ENCODE results near the gene CPT1B. TPM values are rescaled to one million over a fixed set of nuclear protein-coding genes. Genes with fewer than 3 reads are reported as not detected.

CPT1B gene
- polyA plus RNA-seq, 1 donor from 2014 or later: 72.4 TPM

- Histone ChIP-seq H4K20me1 (ENCODE audit: insufficient read depth) (no peaks in the 10 kb centered on the region), H3K36me3 (ENCODE audit: insufficient read depth, low read length) (no peaks in the 10 kb centered on the region), H3K27me3 (ENCODE audit: insufficient read depth, low read depth, low read length) (peaks cover 13% of the 10 kb centered on the region), H3K27ac (ENCODE audit: low read length) (no peak overlapping the region), H3K9me3 (ENCODE audit: low read length) (no peaks in the 10 kb centered on the region), H3K79me2 (replicated peaks; ENCODE audit: insufficient read depth, low read length) (no peaks in the 10 kb centered on the region), H3K9me2 (ENCODE audit: insufficient read depth, low read length) (no peaks in the 10 kb centered on the region), H3K9ac (ENCODE audit: low read length) (no peak overlapping the region), H3K4me3 (ENCODE audit: low read length) (no peak overlapping the region), H2AFZ (ENCODE audit: low read depth, low read length) (no peak overlapping the region), H3K4me2 (ENCODE audit: low read length) (no peak overlapping the region), H3F3A (ENCODE audit: insufficient read depth, low read length, poor library complexity, severe bottlenecking) (no peaks in the 10 kb centered on the region)
- no peak for TF ChIP-seq SMC3 (conservative IDR thresholded peaks at IDR 0.05; ENCODE audit: poor library complexity)
- no peak for TF ChIP-seq EP300 (conservative IDR thresholded peaks at IDR 0.05; ENCODE audit: poor library complexity, severe bottlenecking)
- TF ChIP-seq EZH2 (IDR thresholded peaks at IDR 0.05; ENCODE audit: borderline replicate concordance, insufficient read depth, low read length, poor library complexity, severe bottlenecking): no peak
- no peak for TF ChIP-seq TAF1 (IDR thresholded peaks at IDR 0.05; ENCODE audit: low read depth)
- TF ChIP-seq REST (IDR thresholded peaks at IDR 0.05; ENCODE audit: borderline replicate concordance): no peak
- TF ChIP-seq POLR2AphosphoS5 (IDR thresholded peaks at IDR 0.05): no peak
- TF ChIP-seq, protein P1, sequence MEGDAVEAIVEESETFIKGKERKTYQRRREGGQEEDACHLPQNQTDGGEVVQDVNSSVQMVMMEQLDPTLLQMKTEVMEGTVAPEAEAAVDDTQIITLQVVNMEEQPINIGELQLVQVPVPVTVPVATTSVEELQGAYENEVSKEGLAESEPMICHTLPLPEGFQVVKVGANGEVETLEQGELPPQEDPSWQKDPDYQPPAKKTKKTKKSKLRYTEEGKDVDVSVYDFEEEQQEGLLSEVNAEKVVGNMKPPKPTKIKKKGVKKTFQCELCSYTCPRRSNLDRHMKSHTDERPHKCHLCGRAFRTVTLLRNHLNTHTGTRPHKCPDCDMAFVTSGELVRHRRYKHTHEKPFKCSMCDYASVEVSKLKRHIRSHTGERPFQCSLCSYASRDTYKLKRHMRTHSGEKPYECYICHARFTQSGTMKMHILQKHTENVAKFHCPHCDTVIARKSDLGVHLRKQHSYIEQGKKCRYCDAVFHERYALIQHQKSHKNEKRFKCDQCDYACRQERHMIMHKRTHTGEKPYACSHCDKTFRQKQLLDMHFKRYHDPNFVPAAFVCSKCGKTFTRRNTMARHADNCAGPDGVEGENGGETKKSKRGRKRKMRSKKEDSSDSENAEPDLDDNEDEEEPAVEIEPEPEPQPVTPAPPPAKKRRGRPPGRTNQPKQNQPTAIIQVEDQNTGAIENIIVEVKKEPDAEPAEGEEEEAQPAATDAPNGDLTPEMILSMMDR (IDR thresholded peaks at IDR 0.05; ENCODE audit: poor library complexity, severe bottlenecking): no peak
- no peak for TF ChIP-seq MXI1 (conservative IDR thresholded peaks at IDR 0.05; ENCODE audit: poor library complexity, severe bottlenecking)
- TF ChIP-seq RAD21 (conservative IDR thresholded peaks at IDR 0.05): no peak
These were observed 33.4 kb downstream of the CPT1B start for GRCh38 chr22:50544746-50545253.

DNA sequence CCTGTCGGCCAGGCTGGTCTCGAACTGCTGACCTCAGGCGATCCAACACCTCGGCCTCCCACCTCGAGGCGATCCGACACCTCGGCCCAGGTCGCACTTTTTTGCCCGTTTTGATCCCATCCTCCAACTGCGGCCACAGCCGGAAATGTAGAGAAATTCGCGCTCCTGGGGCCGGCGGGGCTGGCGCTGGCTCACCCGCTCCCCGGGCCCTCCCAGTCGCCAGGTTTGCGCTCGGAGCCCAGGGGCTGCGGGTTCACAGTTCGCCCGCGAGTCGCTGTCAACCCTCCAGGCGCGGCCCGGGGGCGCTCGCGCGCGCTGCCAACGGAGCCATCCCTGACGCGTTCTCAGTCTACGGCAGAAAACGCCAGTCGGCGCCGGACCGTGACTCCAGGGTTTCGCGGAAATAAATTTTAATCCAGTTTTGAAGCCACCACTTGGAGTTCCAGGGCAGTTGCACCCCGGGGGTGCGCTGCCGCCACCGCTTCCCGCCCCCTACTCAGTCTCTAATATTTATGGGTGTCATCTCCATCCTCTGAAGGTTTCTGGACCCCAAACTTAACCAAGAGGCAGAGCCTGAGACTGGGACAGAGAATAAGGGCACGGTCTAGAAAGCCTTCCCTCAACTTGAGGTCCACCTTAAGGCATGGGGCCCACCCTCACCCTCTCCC lies 34.0 kb downstream of the CPT1B start:
- no peaks in the 10 kb centered on the region for H3K9me3 ChIP-seq (ENCODE audit: low read length)
- peak overlapping the region; percentile 33 for H3K4me3 ChIP-seq (ENCODE audit: low read length)
- no peak overlapping the region for H3K9ac ChIP-seq (ENCODE audit: low read length)
- no peaks in the 10 kb centered on the region for H4K20me1 ChIP-seq (ENCODE audit: insufficient read depth)
- H2AFZ ChIP-seq (ENCODE audit: low read depth, low read length): no peak overlapping the region
- peaks cover 13% of the 10 kb centered on the region for H3K27me3 ChIP-seq (ENCODE audit: insufficient read depth, low read depth, low read length)
- H3K4me2 ChIP-seq (ENCODE audit: low read length): no peak overlapping the region
- no peaks in the 10 kb centered on the region for H3K36me3 ChIP-seq (ENCODE audit: insufficient read depth, low read length)
- H3K9me2 ChIP-seq (ENCODE audit: insufficient read depth, low read length): no peaks in the 10 kb centered on the region
- TF ChIP-seq, protein P1 (IDR thresholded peaks at IDR 0.05; ENCODE audit: poor library complexity, severe bottlenecking): peak; percentile 61
- TF ChIP-seq REST (IDR thresholded peaks at IDR 0.05; ENCODE audit: borderline replicate concordance): no peak
- TF ChIP-seq MXI1 (conservative IDR thresholded peaks at IDR 0.05; ENCODE audit: poor library complexity, severe bottlenecking): no peak
- no peak for TF ChIP-seq SMC3 (conservative IDR thresholded peaks at IDR 0.05; ENCODE audit: poor library complexity)
- TF ChIP-seq EP300 (conservative IDR thresholded peaks at IDR 0.05; ENCODE audit: poor library complexity, severe bottlenecking): no peak
- no peak for TF ChIP-seq EZH2 (IDR thresholded peaks at IDR 0.05; ENCODE audit: borderline replicate concordance, insufficient read depth, low read length, poor library complexity, severe bottlenecking)
- TF ChIP-seq RAD21 (conservative IDR thresholded peaks at IDR 0.05): peak; percentile 10
- no peak for TF ChIP-seq TAF1 (IDR thresholded peaks at IDR 0.05; ENCODE audit: low read depth)
- TF ChIP-seq POLR2AphosphoS5 (IDR thresholded peaks at IDR 0.05): no peak
- no peaks in the 10 kb centered on the region for H3K79me2 ChIP-seq (replicated peaks; ENCODE audit: insufficient read depth, low read length)
- H3F3A ChIP-seq (ENCODE audit: insufficient read depth, low read length, poor library complexity, severe bottlenecking): no peaks in the 10 kb centered on the region
- H3K27ac ChIP-seq (ENCODE audit: low read length): no peak overlapping the region

Data from neural cell (in vitro differentiated cells).